ENCODE data around the gene COG7. TPM values are rescaled to one million over a fixed set of nuclear protein-coding genes. Genes with fewer than 3 reads are reported as not detected.

The COG7 gene
- total RNA-seq, 1 experiment from 2014 or later: 17.9 TPM

GRCh38 chr16:23406546-23407240 is 46.3 kb downstream of the COG7 start:
- Mint-ChIP-seq H3K4me1 (peaks cover 27 to 32% of the 10 kb centered on the region in 2 experiments), H3K27ac (0 out of 7 replicates have a peak overlapping the region, but pooled peaks of 1 of the 3 experiments have one; percentile 21), H3K36me3 (ENCODE audit: insufficient read depth in 1 of 3, low read depth in 3 of 3) (peaks cover 5 to 61% (median 49%) of the 10 kb centered on the region in 3 experiments; a peak in 6 of 7 replicates), H3K9me3 (no peaks in the 10 kb centered on the region), H3K4me3 (no peak overlapping the region), H3K27me3 (ENCODE audit: low read depth) (no peaks in the 10 kb centered on the region)
- no peak overlapping the region for H2BK120ac ChIP-seq (ENCODE audit: low read depth, low read length, poor library complexity, severe bottlenecking)
- no peaks in the 10 kb centered on the region for H3K79me1 ChIP-seq (ENCODE audit: insufficient read depth, low read depth, low read length, poor library complexity, severe bottlenecking)
- H3K4me2 ChIP-seq (ENCODE audit: insufficient read depth, insufficient read length, low read length): no peak overlapping the region
- H3K27ac ChIP-seq (ENCODE audit: insufficient read length, low read depth, low read length): no peak overlapping the region
- H3K79me2 ChIP-seq (ENCODE audit: insufficient read depth, low read length): no peaks in the 10 kb centered on the region
- H2BK15ac ChIP-seq (ENCODE audit: low read depth, low read length): no peak overlapping the region
- no peak overlapping the region for H2BK20ac ChIP-seq (ENCODE audit: low read depth, low read length, poor library complexity, severe bottlenecking)
- no peaks in the 10 kb centered on the region for H3K23me2 ChIP-seq (ENCODE audit: insufficient read length, low read depth, low read length, poor library complexity, severe bottlenecking)
- H3K14ac ChIP-seq (ENCODE audit: insufficient read depth, low read length): no peak overlapping the region
- H2AK5ac ChIP-seq (ENCODE audit: insufficient read length, low read length): no peak overlapping the region
- H2BK5ac ChIP-seq (ENCODE audit: insufficient read length, low read length): no peak overlapping the region
- WGBS (ENCODE audit: extremely low coverage, insufficient read length, low lambda C conversion rate): no CpG with 5 or more reads among the region's 6 CpGs
- no peak overlapping the region for H3K4ac ChIP-seq (ENCODE audit: low read depth, low read length)
- H3K56ac ChIP-seq (ENCODE audit: insufficient read length, low read depth, low read length): no peak overlapping the region
- no peak for DNase-seq
- H3K9ac ChIP-seq (ENCODE audit: extremely low read depth, insufficient read length, low read length): no peak overlapping the region
- no peaks in the 10 kb centered on the region for H3K9me3 ChIP-seq (ENCODE audit: control insufficient read depth, low read depth, low read length)
- no peaks in the 10 kb centered on the region for H4K20me1 ChIP-seq (ENCODE audit: control insufficient read depth, insufficient read depth, insufficient read length)
- H4K8ac ChIP-seq (replicated peaks; ENCODE audit: insufficient read length, low read depth, low read length): no peak overlapping the region
- TF ChIP-seq, protein P1, sequence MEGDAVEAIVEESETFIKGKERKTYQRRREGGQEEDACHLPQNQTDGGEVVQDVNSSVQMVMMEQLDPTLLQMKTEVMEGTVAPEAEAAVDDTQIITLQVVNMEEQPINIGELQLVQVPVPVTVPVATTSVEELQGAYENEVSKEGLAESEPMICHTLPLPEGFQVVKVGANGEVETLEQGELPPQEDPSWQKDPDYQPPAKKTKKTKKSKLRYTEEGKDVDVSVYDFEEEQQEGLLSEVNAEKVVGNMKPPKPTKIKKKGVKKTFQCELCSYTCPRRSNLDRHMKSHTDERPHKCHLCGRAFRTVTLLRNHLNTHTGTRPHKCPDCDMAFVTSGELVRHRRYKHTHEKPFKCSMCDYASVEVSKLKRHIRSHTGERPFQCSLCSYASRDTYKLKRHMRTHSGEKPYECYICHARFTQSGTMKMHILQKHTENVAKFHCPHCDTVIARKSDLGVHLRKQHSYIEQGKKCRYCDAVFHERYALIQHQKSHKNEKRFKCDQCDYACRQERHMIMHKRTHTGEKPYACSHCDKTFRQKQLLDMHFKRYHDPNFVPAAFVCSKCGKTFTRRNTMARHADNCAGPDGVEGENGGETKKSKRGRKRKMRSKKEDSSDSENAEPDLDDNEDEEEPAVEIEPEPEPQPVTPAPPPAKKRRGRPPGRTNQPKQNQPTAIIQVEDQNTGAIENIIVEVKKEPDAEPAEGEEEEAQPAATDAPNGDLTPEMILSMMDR (conservative IDR thresholded peaks at IDR 0.05): no peak
- H3K18ac ChIP-seq (ENCODE audit: insufficient read length, low read depth, low read length): no peak overlapping the region
- no peak overlapping the region for H2BK12ac ChIP-seq (ENCODE audit: insufficient read length, low read depth, low read length)
- H3K23ac ChIP-seq (ENCODE audit: insufficient read length, low read depth, low read length): no peak overlapping the region
- peaks cover 3% of the 10 kb centered on the region; the same call in 1 of the 2 replicates for H3K4me1 ChIP-seq (ENCODE audit: insufficient read depth, low read length)
- no peak overlapping the region for H2AFZ ChIP-seq (ENCODE audit: low read length)
- no peak overlapping the region for H3T11ph ChIP-seq (ENCODE audit: low read length)
- no peak overlapping the region for H4K91ac ChIP-seq (ENCODE audit: insufficient read length, low read depth, low read length)
- no peaks in the 10 kb centered on the region for H3K27me3 ChIP-seq (ENCODE audit: insufficient read depth, low read length)
- H4K5ac ChIP-seq (ENCODE audit: insufficient read length, low read depth, low read length): no peak overlapping the region

Data from H9 (cell line).